ENCODE data around the gene NODAL.

NODAL gene

GRCh38 chr10:70432561-70433263, 8.8 kb downstream of the NODAL start:
- DNase-seq (ENCODE audit: low read depth in 3 of 3), result no peak

GRCh38 chr10:70432101-70432500, 9.4 kb downstream of the NODAL start:
- DNase-seq (ENCODE audit: low read depth in 3 of 3), result no peak

- DNase-seq (ENCODE audit: low read depth in 3 of 3), result no peak
These were observed 10.7 kb downstream of the NODAL start for GRCh38 chr10:70430493-70431445.

GRCh38 chr10:70426823-70427222, 14.7 kb downstream of the NODAL start:
- DNase-seq (ENCODE audit: low read depth in 3 of 3), result no peak

DNA sequence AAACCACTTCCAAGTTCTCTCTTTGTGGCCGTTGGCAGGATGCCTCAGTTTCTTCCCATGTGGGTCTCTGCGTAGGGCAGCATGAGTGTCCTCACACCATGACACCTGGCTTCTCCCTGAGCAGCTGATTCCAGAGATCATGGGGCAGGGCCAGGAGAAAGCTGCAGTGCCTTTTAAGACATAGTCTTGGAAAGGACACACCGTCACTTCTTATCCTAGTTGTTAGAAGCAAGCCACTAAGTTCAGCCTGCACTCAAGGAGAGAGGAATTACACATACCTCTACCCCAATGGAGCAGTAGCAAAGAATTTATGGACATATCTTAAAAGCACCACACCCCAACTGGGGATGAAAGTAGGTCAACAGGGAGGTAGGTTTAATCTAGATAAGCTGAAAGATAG, 16.4 kb downstream of the NODAL start:
- no peak for DNase-seq (ENCODE audit: low read depth in 3 of 3)

DNA sequence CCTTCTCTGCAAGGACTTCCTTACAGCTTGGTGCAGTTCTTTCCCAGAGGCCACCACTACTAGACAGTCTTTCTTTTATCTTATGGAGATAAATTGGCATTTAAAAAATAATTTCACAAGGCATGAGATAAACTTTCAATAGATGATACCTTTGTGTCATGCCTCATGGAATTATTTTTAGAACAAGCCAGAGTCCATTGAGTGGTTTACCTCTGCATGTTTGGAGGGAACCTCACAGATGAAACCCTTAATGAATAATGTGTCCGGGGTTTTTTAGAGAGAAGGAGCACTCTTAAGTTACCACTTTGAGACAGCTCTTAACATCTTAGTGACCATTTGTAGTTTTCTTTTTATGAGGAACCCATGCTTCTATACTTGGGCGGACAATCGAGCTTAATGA, 17.2 kb downstream of the NODAL start:
- no peak for DNase-seq (ENCODE audit: low read depth in 3 of 3)

GRCh38 chr10:70418713-70419112, 22.8 kb downstream of the NODAL start:
- DNase-seq (ENCODE audit: low read depth in 3 of 3), result no peak

GRCh38 chr10:70418229-70418628, 23.3 kb downstream of the NODAL start:
- no peak for DNase-seq (ENCODE audit: low read depth in 3 of 3)

DNA sequence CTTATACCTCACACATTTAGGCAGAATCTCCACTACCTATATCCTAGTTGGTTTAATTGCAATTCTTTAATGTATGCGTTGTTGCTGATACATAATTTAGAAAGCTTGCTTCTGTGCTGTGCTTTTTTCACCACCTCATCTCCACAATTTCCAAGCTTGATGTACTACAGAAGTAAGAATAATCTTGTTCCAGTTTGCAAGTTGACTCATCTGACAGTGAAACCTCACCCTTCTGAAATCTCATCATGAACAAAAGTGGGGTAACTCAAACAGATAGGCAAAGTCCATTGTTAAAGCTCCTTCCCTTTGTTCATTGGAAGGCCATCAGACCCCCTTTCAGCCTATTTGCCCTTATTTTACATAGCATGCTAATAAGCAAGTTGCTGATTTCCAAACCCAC, 23.9 kb downstream of the NODAL start:
- DNase-seq (ENCODE audit: low read depth in 3 of 3), result no peak

DNA sequence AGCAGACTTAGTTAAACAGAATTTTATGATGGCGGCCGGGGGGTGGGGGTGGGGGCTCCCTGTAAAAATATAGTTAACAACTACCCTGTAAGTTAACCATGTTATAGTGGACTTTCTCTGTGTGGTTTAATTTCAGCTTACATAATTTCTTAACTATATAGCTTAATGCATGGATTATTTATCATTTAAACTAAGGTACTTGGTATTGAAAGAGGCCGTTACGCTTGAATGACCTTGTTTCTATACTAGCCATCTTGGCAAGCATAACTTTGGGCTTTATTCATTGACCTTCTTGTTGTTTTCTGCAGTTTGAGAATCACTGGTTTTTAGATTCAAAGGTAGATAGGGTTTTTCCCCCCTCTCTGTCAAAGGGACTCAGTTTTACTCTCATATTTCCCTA, 29.1 kb downstream of the NODAL start:
- DNase-seq (ENCODE audit: low read depth in 3 of 3), result no peak

DNA sequence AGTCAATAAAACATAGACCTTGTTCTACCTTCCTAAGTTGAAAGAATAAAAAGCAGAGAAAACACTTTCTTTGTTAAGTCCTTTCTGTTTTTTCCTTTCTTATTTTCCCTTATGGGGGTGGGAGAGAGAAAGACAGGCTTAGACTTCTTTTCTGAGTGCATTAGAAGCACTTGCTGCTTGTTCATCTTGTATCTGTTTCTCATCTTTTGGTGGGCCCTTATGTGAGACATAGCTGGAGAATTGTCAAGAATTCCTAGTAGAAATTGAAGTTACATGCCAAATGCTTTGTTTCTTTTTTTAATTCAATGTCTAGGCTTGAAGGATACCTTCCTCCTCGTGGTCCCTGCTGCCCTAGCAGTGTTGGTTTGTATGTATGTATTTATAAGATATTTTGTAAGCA, 30.9 kb downstream of the NODAL start:
- DNase-seq (ENCODE audit: low read depth in 3 of 3), result no peak

- no peak for DNase-seq (ENCODE audit: low read depth in 3 of 3)
These were observed 31.7 kb downstream of the NODAL start for GRCh38 chr10:70409772-70410171.

DNA sequence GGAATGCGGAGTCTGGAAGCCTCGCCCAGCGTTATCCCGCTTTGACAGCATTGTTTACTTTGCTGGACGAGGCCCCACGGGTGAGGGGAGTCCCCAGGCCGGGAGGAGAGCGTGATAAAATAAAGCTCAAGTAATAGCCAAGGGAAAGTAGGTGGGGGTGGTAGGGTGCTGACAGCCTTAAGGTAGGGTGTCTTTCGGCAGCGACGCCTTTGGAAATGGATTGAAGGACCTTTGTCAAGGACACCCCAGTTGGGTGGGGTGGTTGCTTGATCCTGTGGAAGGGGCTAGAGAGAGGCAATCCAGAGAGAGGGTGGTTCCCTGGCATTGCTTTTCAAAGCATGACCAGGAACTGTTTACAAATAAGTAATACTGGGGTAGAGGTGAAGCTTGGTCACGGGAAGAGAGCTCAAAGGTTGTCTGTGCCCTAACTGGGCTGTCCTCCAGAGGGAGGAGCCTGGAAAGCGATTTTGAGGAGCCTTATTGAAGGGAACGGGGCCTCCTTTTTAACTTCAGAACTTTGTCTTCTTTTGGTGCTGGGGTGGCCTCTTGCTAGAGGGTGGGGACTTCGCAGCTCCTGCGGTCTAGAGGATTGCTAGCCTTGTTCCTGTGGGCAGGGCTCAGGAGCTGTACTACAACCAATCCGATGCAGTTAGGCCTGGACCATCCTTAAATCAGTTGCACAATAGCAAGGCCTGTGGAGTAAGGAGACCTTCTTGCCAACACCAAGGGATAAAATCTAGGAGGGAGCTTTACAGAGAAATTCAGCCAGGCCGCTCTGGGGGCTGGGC, 36.2 kb downstream of the NODAL start:
- DNase-seq (ENCODE audit: low read depth in 3 of 3), result no peak

DNA sequence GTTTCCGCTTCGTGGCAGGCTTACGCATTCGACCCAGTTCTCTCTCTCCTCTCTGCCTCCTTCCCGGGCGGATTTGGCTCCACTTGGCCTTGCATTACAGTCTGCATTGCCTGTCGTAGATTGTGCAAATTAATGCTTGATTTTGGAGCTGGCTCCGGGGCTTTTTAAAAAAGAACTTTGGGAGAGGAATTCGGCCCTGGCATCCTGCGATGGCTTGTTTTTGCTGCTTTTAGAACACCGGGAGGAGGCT, 36.8 kb downstream of the NODAL start:
- DNase-seq (ENCODE audit: low read depth in 3 of 3), result no peak

GRCh38 chr10:70404036-70404786, 37.3 kb downstream of the NODAL start, which contains the start of gene EIF4EBP2:
Gene EIF4EBP2 (plus strand): TSS chr10:70404145. CDS start chr10:70404402, 257 bp downstream.
- peak; percentile 98 to 99 (median 99) for DNase-seq (ENCODE audit: low read depth in 3 of 3)

GRCh38 chr10:70403483-70404035, 37.9 kb downstream of the NODAL start:
- no peak for DNase-seq (ENCODE audit: low read depth in 3 of 3)

DNA sequence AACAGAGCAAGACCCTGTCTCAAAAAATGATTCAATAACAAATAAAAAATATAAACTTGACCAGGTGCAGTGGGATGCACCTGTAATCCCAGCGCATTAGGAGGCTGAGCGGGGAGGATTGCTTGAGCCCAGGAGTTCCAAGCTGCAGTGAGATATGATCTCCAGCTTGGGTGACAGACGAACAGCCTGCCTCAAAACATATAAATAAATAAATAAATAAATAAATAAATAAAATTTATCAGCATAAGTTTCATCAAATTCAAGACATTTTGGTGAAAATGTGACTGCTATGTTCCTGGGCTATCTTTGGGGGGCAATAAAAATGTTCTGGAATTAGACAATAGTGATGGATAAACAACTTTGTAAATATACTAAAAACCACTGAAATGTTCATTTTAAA, 42.3 kb downstream of the NODAL start:
- no peak for DNase-seq (ENCODE audit: low read depth in 3 of 3)

DNA sequence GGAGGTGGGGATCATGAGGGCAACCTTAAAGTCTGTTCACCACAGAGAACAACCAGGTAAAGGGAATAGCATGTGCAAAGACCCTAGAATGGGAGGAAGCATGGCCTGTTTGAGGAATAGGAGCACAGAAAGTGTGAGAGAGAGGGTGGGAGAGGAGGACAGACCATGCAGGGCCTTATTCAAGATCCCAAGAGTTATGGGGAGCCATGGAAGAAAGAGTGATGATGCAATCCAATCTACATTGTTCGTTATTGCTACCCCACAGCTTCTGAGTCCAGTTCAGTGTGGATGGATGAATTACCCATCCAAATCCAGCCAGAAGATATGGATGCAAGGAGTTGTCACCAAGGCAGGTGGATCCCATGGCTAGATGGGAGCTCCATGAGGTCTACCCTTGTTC, 45.3 kb downstream of the NODAL start:
- no peak for DNase-seq (ENCODE audit: low read depth in 3 of 3)

DNA sequence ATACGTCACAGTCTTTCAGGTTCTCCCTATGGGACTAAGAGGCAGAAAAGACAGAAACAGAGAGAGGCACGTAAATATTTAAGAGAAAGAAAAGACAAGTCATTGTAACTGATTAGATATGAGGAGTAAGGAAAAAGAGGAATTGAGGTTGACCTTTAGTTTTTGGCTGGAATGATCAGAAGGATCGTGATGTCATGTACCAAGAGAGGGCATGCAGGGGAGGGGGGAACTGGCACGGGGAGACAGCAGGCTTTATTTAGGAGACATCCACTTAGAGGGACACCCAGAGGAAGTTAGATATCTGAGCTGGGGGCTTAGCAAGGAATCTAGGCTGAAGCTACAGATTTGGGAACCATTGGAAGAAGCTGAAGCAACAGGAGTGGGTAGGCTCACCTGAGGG, 49.8 kb downstream of the NODAL start:
- DNase-seq (ENCODE audit: low read depth in 3 of 3), result no peak
